ENCODE measurements around the gene CFAP251. TPM values are rescaled to one million over a fixed set of nuclear protein-coding genes. Genes with fewer than 3 reads are reported as not detected.
"Not testable (repeated sequence)": the region's sequence is repeated elsewhere in the genome, so short reads cannot be mapped to it uniquely, and the experiment has no call there.

The CFAP251 gene
- total RNA-seq, 1 donor from 2014 or later = 1.3 TPM

- ATAC-seq (no peak), DNase-seq (ENCODE audit: missing footprints) (no peak)
- intact Hi-C loops (cut with DNase I) = no loop called here
Measured at GRCh38 chr12:122030424-122031035, 112.1 kb downstream of the CFAP251 start.

GRCh38 chr12:122031342-122032216 lies 113.2 kb downstream of the CFAP251 start:
- DNase-seq (ENCODE audit: missing footprints) (no peak), ATAC-seq (peak; percentile 29)
- intact Hi-C loops (cut with DNase I) = no loop called here

GRCh38 chr12:122032580-122032979 lies 114.2 kb downstream of the CFAP251 start:
- intact Hi-C loops (cut with DNase I) = no loop called here
- ATAC-seq (no peak), DNase-seq (ENCODE audit: missing footprints) (no peak)

- no peak for DNase-seq (ENCODE audit: missing footprints)
- ATAC-seq = peak; percentile 37
- intact Hi-C loops (cut with DNase I) = no loop called here
Measured at GRCh38 chr12:122035292-122035691, 116.9 kb downstream of the CFAP251 start.

GRCh38 chr12:122036153-122036552 lies 117.8 kb downstream of the CFAP251 start:
- intact Hi-C loops (cut with DNase I) = no loop called here
- ATAC-seq = no peak
- no peak for DNase-seq (ENCODE audit: missing footprints)

- intact Hi-C loops (cut with DNase I) = no loop called here
- ATAC-seq (no peak), DNase-seq (ENCODE audit: missing footprints) (no peak)
Measured at GRCh38 chr12:122040579-122041386, 122.4 kb downstream of the CFAP251 start.

- ATAC-seq; DNase-seq (ENCODE audit: missing footprints); intact Hi-C loops (cut with DNase I): not testable (repeated sequence)
Measured at GRCh38 chr12:122041458-122041857, 123.1 kb downstream of the CFAP251 start.

- intact Hi-C loops (cut with DNase I) = no loop called here
- ATAC-seq = no peak
- DNase-seq (ENCODE audit: missing footprints) = no peak
Measured at GRCh38 chr12:122042910-122043309, 124.5 kb downstream of the CFAP251 start.

GRCh38 chr12:122043476-122043875 lies 125.1 kb downstream of the CFAP251 start:
- no peak for DNase-seq (ENCODE audit: missing footprints)
- ATAC-seq = no peak
- intact Hi-C loops (cut with DNase I) = no loop called here

- DNase-seq (ENCODE audit: missing footprints) (no peak), ATAC-seq (no peak)
- intact Hi-C loops (cut with DNase I) = no loop called here
Measured at GRCh38 chr12:122045262-122045661, 126.9 kb downstream of the CFAP251 start.

GRCh38 chr12:122046145-122046544 lies 127.8 kb downstream of the CFAP251 start:
- ATAC-seq = no peak
- intact Hi-C loops (cut with DNase I) = no loop called here
- DNase-seq (ENCODE audit: missing footprints) = no peak

- DNase-seq (ENCODE audit: missing footprints) = no peak
- ATAC-seq = no peak
- intact Hi-C loops (cut with DNase I) = no loop called here
Measured at GRCh38 chr12:122048151-122048550, 129.8 kb downstream of the CFAP251 start.

- ATAC-seq (no peak), DNase-seq (ENCODE audit: missing footprints) (no peak)
- intact Hi-C loops (cut with DNase I) = loop anchor here (5.0 kb wide), 2 partner anchors 133 to 137 kb away; partner anchors contain the start of gene CFAP251
Measured at GRCh38 chr12:122049827-122050226, 131.4 kb downstream of the CFAP251 start.

- DNase-seq (ENCODE audit: missing footprints) = no peak
- intact Hi-C loops (cut with DNase I) = loop anchor here (5.0 kb wide), 2 partner anchors 133 to 137 kb away; partner anchors contain the start of gene CFAP251
- ATAC-seq = no peak
Measured at GRCh38 chr12:122050706-122051105, 132.3 kb downstream of the CFAP251 start.

- DNase-seq (ENCODE audit: missing footprints) (no peak), ATAC-seq (peak; percentile 78)
- intact Hi-C loops (cut with DNase I) = loop anchor here (5.0 kb wide), 2 partner anchors 134 to 136 kb away; partner anchors contain the start of gene CFAP251
Measured at GRCh38 chr12:122051231-122051876, 133.0 kb downstream of the CFAP251 start.

- ATAC-seq (no peak), DNase-seq (ENCODE audit: missing footprints) (no peak)
- intact Hi-C loops (cut with DNase I) = loop anchor here (5.0 kb wide), 2 partner anchors 135 kb away; partner anchors contain the start of gene CFAP251
Measured at GRCh38 chr12:122052285-122052684, 133.9 kb downstream of the CFAP251 start.

Measured in Right ventricle myocardium inferior (tissue), 1 donor.